OCI-LY3 (cell line): ENCODE results near the gene PPIP5K1.
"Not testable (repeated sequence)": the region's sequence is repeated elsewhere in the genome, so short reads cannot be mapped to it uniquely, and the experiment has no call there.

Source experiments
- H2AFZ ChIP-seq: fragments of 200-600, 300-600 bp; shearing (Covaris generic); 2 replicates; pipeline ENCODE4 v1.6.0; 2014; ENCODE audit warnings: antibody characterized with exemption, low read depth, low read length
- H3K27ac ChIP-seq: fragments of 200-600, 300-600 bp; sonication (generic); 2 replicates; pipeline ENCODE4 v1.5.1; 2014; ENCODE audit warnings: mild to moderate bottlenecking, low read length, moderate library complexity, mixed read lengths
- H3K27me3 ChIP-seq: fragments of 200-600, 300-600 bp; sonication (generic); 2 replicates; pipeline ENCODE4 v1.6.1; 2014; ENCODE audit warnings: low read depth, low read length, mixed read lengths
- H3K36me3 ChIP-seq: fragments of 200-600, 300-600 bp; sonication (generic); replicated peaks from 2 replicates; pipeline ENCODE3; 2014; ENCODE audit warnings: low read depth, low read length, mixed read lengths
- H3K4me1 ChIP-seq: fragments of 300-600, 200-600 bp; sonication (generic); 2 replicates; pipeline ENCODE4 v1.6.1; 2014; ENCODE audit warnings: low read length, mixed read lengths
- H3K4me2 ChIP-seq: fragments of 200-600, 300-600 bp; sonication (generic); 2 replicates; pipeline ENCODE4 v1.6.1; 2014; ENCODE audit warnings: low read length, mixed read lengths
- H3K4me3 ChIP-seq: fragments of 300-600, 200-600 bp; sonication (generic); 2 replicates; pipeline ENCODE4 v1.5.1; 2014; ENCODE audit warnings: antibody characterized with exemption, mild to moderate bottlenecking, low read length, moderate library complexity
- H3K79me2 ChIP-seq: fragments of 300-600, 200-600 bp; shearing (Covaris generic); 2 replicates; pipeline ENCODE4 v1.6.1; 2014; ENCODE audit warnings: mild to moderate bottlenecking, low read length, mixed read lengths
- H3K9ac ChIP-seq: fragments of 300-600, 200-600 bp; shearing (Covaris generic); 2 replicates; pipeline ENCODE4 v1.6.0; 2014; ENCODE audit warnings: mild to moderate bottlenecking, low read length, moderate library complexity
- H3K9me3 ChIP-seq: fragments of 200-600, 300-600 bp; shearing (Covaris generic); 2 replicates; pipeline ENCODE4 v1.6.1; 2014; ENCODE audit warnings: low read length, mixed read lengths; ENCODE audit not compliant: insufficient read depth
- H4K20me1 ChIP-seq: fragments of 200-600, 300-600 bp; sonication (generic); 2 replicates; pipeline ENCODE4 v1.6.1; 2016; ENCODE audit warnings: low read length, mixed read lengths; ENCODE audit not compliant: insufficient read depth

Gene PPIP5K1

DNA sequence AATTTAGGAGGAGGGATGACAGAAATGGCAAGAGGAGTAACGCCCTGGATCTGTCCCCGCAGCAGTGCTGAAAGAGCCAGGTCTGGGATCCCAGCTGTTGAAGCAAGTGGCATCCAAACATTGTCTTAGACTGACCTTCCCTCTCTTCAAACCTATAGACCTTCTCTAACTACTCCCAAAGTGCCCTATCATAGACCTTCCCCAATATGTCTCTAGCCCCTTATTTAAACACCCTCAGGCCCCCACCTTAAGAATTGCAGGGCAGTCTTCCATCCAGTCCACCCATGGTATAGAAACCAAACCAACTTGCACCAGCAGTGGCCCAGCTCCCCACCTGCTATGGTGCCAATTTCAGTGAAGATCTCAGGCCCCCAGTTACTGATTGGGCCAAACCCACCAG lies 10.2 kb upstream of the PPIP5K1 start:
- H2AFZ ChIP-seq, H3K4me3 ChIP-seq, H3K27me3 ChIP-seq, H3K79me2 ChIP-seq, H3K4me1 ChIP-seq, H3K27ac ChIP-seq, H3K4me2 ChIP-seq, H4K20me1 ChIP-seq, H3K9ac ChIP-seq, H3K36me3 ChIP-seq, H3K9me3 ChIP-seq: not testable (repeated sequence)

DNA sequence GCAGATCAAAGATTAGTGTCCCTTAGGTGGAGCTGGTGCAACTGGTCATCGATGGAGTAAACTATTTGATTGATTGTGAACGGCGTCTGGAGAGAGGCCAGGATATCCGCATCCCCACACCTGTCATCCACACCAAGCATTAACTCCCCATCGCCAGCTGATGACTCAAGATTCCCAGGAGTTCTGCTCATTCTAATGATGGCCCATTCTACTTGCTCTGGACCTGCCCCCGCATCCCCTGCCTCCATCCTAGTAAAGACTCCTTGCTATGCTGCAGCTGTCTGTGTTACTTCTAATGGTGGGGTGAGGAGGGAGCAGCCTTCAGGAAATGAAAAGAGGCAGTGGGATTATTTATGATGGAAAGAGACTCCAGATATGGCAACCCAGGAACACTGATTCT lies 9.1 kb upstream of the PPIP5K1 start:
- H3K27me3 ChIP-seq, H3K27ac ChIP-seq, H3K9ac ChIP-seq, H3K4me1 ChIP-seq, H3K4me3 ChIP-seq, H3K9me3 ChIP-seq, H3K36me3 ChIP-seq, H4K20me1 ChIP-seq, H2AFZ ChIP-seq, H3K4me2 ChIP-seq, H3K79me2 ChIP-seq: not testable (repeated sequence)

- not testable (repeated sequence) for H3K4me1 ChIP-seq
These were observed 3.6 kb upstream of the PPIP5K1 start, which contains the start of gene CKMT1B for GRCh38 chr15:43593328-43594190. Gene CKMT1B, plus strand, starts transcription at chr15:43594027. Its CDS starts 192 bp downstream, at chr15:43594219.

DNA sequence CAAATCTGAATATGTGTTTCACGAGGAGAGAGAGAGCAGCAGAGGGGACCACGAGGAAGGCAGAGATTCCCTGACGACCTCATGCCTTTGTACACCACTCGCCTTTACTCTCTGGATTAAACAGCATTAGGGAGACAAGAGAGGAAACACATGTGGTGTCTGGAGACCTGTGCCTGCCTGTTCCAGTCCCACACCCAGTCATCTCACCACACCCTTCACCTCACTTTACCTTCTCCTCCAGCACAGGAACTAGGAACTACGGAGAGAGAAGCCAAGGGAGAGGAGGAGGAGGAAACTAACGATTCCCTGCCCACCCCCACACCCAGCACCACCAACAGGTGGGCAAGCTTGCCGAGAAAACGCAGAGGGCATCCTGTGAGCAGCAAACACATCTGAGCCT lies 2.8 kb upstream of the PPIP5K1 start:
- H3K79me2 ChIP-seq, H3K4me1 ChIP-seq, H3K27me3 ChIP-seq, H3K36me3 ChIP-seq, H4K20me1 ChIP-seq, H3K9ac ChIP-seq, H3K4me3 ChIP-seq, H3K4me2 ChIP-seq, H2AFZ ChIP-seq, H3K27ac ChIP-seq, H3K9me3 ChIP-seq: not testable (repeated sequence)

More at GRCh38 chr15:43593328-43594190, 3.6 kb upstream of the PPIP5K1 start, which contains the start of gene CKMT1B:
- not testable (repeated sequence) for H3K9ac ChIP-seq, H3K27me3 ChIP-seq, H3K9me3 ChIP-seq, H4K20me1 ChIP-seq, H3K4me2 ChIP-seq, H3K36me3 ChIP-seq, H3K27ac ChIP-seq, H3K4me3 ChIP-seq, H3K79me2 ChIP-seq, H2AFZ ChIP-seq

DNA sequence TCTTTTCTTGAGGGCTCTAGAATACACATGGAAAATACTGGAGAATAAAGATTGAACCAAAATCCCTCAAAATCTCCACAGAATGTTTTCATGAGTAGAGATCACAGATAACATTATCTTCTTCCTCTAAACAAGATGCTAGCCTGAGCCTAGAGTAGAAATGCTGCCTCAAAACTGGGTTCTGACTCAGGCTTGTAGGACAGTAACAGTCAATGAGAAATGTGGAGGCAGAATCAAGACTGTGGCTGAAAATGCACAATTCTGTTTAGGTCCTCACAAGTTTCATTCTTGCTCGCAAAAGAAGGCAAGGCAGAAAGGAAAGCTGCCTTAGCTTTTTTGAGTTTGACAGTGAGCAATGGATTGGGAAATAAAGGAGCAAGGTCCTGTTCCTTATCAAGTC lies 15.4 kb downstream of the PPIP5K1 start:
- not testable (repeated sequence) for H3K27me3 ChIP-seq, H3K4me2 ChIP-seq, H3K9me3 ChIP-seq, H3K4me3 ChIP-seq, H4K20me1 ChIP-seq, H3K27ac ChIP-seq, H3K79me2 ChIP-seq, H3K4me1 ChIP-seq, H3K9ac ChIP-seq, H2AFZ ChIP-seq, H3K36me3 ChIP-seq

DNA sequence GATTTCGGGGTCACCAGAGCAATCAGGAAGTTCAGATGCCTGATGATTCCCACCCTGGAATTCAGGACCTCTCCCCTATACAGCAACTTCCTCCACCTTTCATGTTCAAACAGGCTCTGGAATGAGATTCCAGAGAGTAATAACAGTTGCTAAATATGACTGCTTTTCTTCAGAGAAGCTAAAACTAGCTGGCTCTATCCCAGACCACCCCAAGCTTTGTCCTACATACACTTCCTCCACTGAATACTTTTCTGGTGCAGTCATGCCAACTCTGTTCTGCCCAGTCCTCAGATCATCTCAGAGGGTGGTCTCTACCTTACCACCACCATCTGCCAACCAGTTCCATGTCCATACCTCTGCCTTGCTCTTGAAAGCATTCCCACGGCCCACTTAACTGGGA lies 23.4 kb downstream of the PPIP5K1 start:
- not testable (repeated sequence) for H3K4me2 ChIP-seq, H3K36me3 ChIP-seq, H3K9me3 ChIP-seq, H3K79me2 ChIP-seq, H3K9ac ChIP-seq, H3K4me3 ChIP-seq, H3K27me3 ChIP-seq, H3K27ac ChIP-seq, H2AFZ ChIP-seq, H4K20me1 ChIP-seq, H3K4me1 ChIP-seq

DNA sequence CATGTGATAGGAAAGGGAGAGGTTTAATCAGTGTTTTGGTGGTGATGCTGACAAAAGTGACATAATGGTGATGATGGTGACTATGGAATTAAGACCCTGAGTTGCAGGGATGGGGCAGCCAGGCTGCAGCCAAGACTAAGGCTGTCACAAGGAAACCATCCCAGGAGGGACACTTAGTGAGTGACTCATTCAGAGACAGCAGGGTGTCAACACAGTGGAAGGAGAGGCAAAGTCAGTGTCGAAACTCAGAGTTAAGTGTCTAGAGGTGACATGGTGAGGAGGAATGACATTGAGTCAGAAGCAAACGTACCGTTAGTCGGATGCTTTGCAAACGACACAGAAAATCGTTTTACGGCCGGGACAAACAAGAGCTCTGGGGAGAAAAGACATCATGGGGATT lies 26.2 kb downstream of the PPIP5K1 start:
- H4K20me1 ChIP-seq, H3K4me2 ChIP-seq, H3K36me3 ChIP-seq, H3K9ac ChIP-seq, H3K4me1 ChIP-seq, H2AFZ ChIP-seq, H3K27ac ChIP-seq, H3K79me2 ChIP-seq, H3K4me3 ChIP-seq, H3K27me3 ChIP-seq, H3K9me3 ChIP-seq: not testable (repeated sequence)

DNA sequence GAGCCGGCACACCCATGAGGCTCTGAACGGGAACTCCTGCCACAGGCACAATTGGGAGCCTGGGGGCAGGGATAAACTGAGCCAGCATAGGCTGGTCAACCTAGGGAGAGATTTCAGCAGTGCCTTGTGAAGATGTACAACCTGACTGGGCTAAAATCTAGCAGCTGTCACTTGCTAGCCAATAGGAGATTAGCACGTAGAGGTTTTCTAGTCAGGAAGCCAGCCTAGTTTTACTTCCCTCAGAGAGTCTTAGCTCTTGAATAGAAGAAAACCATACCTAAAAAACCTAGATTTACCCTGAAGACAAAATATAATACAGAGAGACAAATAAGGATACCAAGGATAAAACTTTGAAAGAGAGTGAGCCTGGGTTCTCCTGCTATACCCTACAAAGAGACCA lies 27.3 kb downstream of the PPIP5K1 start:
- not testable (repeated sequence) for H3K36me3 ChIP-seq, H3K79me2 ChIP-seq, H3K4me2 ChIP-seq, H2AFZ ChIP-seq, H3K9ac ChIP-seq, H3K4me3 ChIP-seq, H3K9me3 ChIP-seq, H3K27me3 ChIP-seq, H3K27ac ChIP-seq, H4K20me1 ChIP-seq, H3K4me1 ChIP-seq
